Measurements from ENCODE around the gene EVL.

EVL gene

DNA sequence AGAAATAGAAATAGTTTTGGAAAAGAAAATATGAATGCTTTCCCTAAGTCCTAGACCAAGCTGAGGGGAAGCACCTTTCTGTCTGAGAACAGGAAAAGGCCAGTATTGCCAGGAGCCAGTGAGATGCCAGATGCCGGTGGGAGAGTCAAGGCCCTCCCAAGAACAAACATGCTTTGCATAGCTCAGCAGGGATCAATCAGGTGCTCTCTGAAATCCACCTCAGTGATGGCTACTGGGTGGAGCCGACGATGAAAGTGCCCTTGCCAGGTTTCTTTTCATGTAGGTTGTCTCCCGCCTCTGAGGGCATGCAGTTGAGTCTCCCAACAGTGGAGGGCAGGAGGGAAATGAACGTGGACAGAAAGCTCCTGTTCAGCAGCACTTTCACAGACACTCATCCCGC is 66.0 kb downstream of the EVL start:
- ATAC-seq: no peak
- TF ChIP-seq, protein P1, sequence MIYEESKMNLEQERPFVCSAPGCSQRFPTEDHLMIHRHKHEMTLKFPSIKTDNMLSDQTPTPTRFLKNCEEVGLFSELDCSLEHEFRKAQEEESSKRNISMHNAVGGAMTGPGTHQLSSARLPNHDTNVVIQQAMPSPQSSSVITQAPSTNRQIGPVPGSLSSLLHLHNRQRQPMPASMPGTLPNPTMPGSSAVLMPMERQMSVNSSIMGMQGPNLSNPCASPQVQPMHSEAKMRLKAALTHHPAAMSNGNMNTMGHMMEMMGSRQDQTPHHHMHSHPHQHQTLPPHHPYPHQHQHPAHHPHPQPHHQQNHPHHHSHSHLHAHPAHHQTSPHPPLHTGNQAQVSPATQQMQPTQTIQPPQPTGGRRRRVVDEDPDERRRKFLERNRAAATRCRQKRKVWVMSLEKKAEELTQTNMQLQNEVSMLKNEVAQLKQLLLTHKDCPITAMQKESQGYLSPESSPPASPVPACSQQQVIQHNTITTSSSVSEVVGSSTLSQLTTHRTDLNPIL (CRISPR knock-in tag; IDR thresholded peaks at IDR 0.05; ENCODE audit: low read depth): no peak
- TF ChIP-seq ZNF70 (CRISPR knock-in tag; IDR thresholded peaks at IDR 0.05): no peak
- no peak for TF ChIP-seq ZFP30 (CRISPR knock-in tag; IDR thresholded peaks at IDR 0.05)
- TF ChIP-seq GLIS3 (CRISPR knock-in tag; IDR thresholded peaks at IDR 0.05): no peak
- no peak for TF ChIP-seq TCF4 (CRISPR knock-in tag; IDR thresholded peaks at IDR 0.05; ENCODE audit: borderline replicate concordance)
- TF ChIP-seq, protein P2, sequence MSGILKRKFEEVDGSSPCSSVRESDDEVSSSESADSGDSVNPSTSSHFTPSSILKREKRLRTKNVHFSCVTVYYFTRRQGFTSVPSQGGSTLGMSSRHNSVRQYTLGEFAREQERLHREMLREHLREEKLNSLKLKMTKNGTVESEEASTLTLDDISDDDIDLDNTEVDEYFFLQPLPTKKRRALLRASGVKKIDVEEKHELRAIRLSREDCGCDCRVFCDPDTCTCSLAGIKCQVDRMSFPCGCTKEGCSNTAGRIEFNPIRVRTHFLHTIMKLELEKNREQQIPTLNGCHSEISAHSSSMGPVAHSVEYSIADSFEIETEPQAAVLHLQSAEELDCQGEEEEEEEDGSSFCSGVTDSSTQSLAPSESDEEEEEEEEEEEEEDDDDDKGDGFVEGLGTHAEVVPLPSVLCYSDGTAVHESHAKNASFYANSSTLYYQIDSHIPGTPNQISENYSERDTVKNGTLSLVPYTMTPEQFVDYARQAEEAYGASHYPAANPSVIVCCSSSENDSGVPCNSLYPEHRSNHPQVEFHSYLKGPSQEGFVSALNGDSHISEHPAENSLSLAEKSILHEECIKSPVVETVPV (CRISPR knock-in tag; IDR thresholded peaks at IDR 0.05): no peak
- TF ChIP-seq RARB (CRISPR knock-in tag; IDR thresholded peaks at IDR 0.05): no peak
- TF ChIP-seq ZC3H10 (CRISPR knock-in tag; IDR thresholded peaks at IDR 0.05): no peak
- TF ChIP-seq, protein P3, sequence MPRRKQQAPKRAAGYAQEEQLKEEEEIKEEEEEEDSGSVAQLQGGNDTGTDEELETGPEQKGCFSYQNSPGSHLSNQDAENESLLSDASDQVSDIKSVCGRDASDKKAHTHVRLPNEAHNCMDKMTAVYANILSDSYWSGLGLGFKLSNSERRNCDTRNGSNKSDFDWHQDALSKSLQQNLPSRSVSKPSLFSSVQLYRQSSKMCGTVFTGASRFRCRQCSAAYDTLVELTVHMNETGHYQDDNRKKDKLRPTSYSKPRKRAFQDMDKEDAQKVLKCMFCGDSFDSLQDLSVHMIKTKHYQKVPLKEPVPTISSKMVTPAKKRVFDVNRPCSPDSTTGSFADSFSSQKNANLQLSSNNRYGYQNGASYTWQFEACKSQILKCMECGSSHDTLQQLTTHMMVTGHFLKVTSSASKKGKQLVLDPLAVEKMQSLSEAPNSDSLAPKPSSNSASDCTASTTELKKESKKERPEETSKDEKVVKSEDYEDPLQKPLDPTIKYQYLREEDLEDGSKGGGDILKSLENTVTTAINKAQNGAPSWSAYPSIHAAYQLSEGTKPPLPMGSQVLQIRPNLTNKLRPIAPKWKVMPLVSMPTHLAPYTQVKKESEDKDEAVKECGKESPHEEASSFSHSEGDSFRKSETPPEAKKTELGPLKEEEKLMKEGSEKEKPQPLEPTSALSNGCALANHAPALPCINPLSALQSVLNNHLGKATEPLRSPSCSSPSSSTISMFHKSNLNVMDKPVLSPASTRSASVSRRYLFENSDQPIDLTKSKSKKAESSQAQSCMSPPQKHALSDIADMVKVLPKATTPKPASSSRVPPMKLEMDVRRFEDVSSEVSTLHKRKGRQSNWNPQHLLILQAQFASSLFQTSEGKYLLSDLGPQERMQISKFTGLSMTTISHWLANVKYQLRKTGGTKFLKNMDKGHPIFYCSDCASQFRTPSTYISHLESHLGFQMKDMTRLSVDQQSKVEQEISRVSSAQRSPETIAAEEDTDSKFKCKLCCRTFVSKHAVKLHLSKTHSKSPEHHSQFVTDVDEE (CRISPR knock-in tag; IDR thresholded peaks at IDR 0.05): no peak
- TF ChIP-seq SNAI2 (CRISPR knock-in tag; IDR thresholded peaks at IDR 0.05): no peak
- no peak for TF ChIP-seq CSDC2 (CRISPR knock-in tag; IDR thresholded peaks at IDR 0.05)
- TF ChIP-seq, protein P4, sequence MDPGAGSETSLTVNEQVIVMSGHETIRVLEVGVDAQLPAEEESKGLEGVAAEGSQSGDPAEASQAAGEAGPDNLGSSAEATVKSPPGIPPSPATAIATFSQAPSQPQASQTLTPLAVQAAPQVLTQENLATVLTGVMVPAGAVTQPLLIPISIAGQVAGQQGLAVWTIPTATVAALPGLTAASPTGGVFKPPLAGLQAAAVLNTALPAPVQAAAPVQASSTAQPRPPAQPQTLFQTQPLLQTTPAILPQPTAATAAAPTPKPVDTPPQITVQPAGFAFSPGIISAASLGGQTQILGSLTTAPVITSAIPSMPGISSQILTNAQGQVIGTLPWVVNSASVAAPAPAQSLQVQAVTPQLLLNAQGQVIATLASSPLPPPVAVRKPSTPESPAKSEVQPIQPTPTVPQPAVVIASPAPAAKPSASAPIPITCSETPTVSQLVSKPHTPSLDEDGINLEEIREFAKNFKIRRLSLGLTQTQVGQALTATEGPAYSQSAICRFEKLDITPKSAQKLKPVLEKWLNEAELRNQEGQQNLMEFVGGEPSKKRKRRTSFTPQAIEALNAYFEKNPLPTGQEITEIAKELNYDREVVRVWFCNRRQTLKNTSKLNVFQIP (CRISPR knock-in tag; IDR thresholded peaks at IDR 0.05; ENCODE audit: borderline replicate concordance, low read depth): no peak
- TF ChIP-seq ESRRG (CRISPR knock-in tag; IDR thresholded peaks at IDR 0.05): no peak
- TF ChIP-seq TOX (CRISPR knock-in tag; IDR thresholded peaks at IDR 0.05; ENCODE audit: borderline replicate concordance): no peak
- TF ChIP-seq BACH2 (CRISPR knock-in tag; IDR thresholded peaks at IDR 0.05; ENCODE audit: borderline replicate concordance): no peak

DNA sequence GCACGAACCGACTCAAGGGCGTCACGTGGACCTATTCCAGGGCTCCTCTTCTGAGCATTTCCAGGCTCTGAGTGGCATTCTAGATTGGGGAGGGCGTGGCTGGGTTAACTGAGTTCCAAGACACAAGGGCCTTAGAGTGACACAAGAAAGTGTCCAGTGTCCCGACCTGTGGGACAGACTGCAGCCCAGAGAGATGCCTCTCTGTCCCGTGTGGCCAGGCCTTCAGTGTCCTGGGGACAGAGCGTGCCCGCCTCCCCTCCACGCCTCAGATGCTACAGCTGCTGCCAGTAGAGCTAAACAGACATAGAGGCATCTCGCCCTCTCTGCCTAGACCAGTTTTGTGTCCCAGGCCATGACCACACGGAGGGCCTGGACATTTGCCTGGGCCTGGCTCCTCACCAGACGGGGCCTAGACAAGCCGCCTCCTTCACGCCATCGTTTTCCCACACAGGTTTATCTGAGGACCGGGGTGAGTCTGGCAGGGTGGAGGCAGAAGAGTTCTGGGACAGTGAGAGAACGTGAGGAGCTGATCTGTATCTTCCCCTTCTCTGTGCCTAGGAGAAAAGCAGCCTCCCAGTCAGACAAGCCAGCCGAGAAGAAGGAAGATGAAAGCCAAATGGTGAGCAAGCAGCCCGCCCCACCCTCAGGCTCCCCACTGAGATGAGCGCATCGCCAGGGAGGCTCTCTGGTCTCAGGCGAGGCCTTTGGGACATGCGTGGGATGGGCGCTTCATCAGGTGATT is 67.1 kb downstream of the EVL start:
- ATAC-seq: peak; percentile 15
- TF ChIP-seq PPARA (CRISPR knock-in tag; IDR thresholded peaks at IDR 0.05; ENCODE audit: borderline replicate concordance): no peak
- no peak for TF ChIP-seq BACH2 (CRISPR knock-in tag; IDR thresholded peaks at IDR 0.05; ENCODE audit: borderline replicate concordance)
- TF ChIP-seq ARNTL (CRISPR knock-in tag; IDR thresholded peaks at IDR 0.05; ENCODE audit: borderline replicate concordance, low read depth): no peak
- no peak for TF ChIP-seq ZNF565 (CRISPR knock-in tag; conservative IDR thresholded peaks at IDR 0.05; ENCODE audit: low read depth)
- no peak for TF ChIP-seq TCF4 (CRISPR knock-in tag; IDR thresholded peaks at IDR 0.05; ENCODE audit: borderline replicate concordance)
- no peak for TF ChIP-seq GLIS3 (CRISPR knock-in tag; IDR thresholded peaks at IDR 0.05)
- TF ChIP-seq ZC3H10 (CRISPR knock-in tag; IDR thresholded peaks at IDR 0.05): no peak
- TF ChIP-seq, protein P4 (CRISPR knock-in tag; IDR thresholded peaks at IDR 0.05; ENCODE audit: borderline replicate concordance, low read depth): no peak

DNA sequence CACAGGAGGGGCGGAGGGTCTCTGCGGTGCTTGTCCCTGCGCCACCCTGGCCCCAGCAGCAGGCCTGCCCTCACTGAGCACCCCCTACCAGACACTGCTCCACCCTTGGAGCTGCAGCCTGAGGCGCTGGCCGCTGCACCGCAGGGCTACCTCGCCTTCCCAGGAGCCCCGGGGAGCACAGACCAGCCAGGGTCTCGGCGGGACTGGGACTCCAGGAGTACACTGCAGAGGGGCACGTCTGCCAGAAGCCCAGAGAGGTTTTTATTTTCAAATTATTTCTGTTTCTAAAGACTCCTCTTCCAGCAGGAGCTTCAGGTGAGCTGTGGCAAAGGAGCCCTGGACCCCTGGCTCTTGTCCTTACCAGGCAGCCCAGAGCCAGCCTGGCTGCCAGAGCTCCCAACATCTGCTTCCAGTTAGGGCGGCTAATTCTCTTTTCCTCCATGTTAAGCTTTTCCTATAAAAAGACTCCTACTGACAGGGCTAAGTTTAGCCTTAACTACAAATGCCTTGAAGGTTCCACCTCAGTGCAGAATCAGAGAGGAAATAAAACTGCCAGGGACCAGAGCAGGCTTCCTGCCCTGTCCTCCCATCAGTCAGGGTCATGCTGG is 67.8 kb downstream of the EVL start:
- TF ChIP-seq TCF4 (CRISPR knock-in tag; IDR thresholded peaks at IDR 0.05; ENCODE audit: borderline replicate concordance): peak; percentile 57
- TF ChIP-seq, protein P1 (CRISPR knock-in tag; IDR thresholded peaks at IDR 0.05; ENCODE audit: low read depth): no peak
- ATAC-seq: peak; percentile 91

Measured in SK-N-SH treated with all-trans-retinoic acid at 6 μM for 48 hours (cell line).